Activated naive CD8-positive, alpha-beta T cell treated with anti-CD3 and anti-CD28 coated beads for 36 hours (primary cell): ENCODE measurements around the gene MAMDC2. TPM values are rescaled to one million over a fixed set of nuclear protein-coding genes. Genes with fewer than 3 reads are reported as not detected.

ENCODE experiments used
- DNase-seq: peaks from one replicate; pipeline ENCODE4 v3.0.0; 2021
- H3K27ac Mint-ChIP-seq: one replicate; pipeline ENCODE4 v1.8.0; 2022; ENCODE audit warnings: mild to moderate bottlenecking, moderate library complexity, mixed read lengths
- H3K27me3 Mint-ChIP-seq: one replicate; pipeline ENCODE4 v1.8.0; 2022; ENCODE audit warnings: mild to moderate bottlenecking, mixed read lengths
- H3K36me3 Mint-ChIP-seq: one replicate; pipeline ENCODE4 v1.8.0; 2021; ENCODE audit warnings: mild to moderate bottlenecking, mixed read lengths
- H3K4me1 Mint-ChIP-seq: one replicate; pipeline ENCODE4 v1.8.0; 2021; ENCODE audit warnings: mixed read lengths
- H3K4me3 Mint-ChIP-seq: one replicate; pipeline ENCODE4 v1.8.0; 2022; ENCODE audit warnings: mild to moderate bottlenecking, moderate library complexity, mixed read lengths
- H3K9me3 Mint-ChIP-seq: one replicate; pipeline ENCODE4 v1.8.0; 2022; ENCODE audit warnings: mixed read lengths
- total RNA-seq, 2 experiments: library from RNA; stranded (reverse); gene quantifications; one replicate each; pipeline ENCODE4 v1.2.3, GENCODE V29; 2021

The MAMDC2 gene
- total RNA-seq, 2 experiments from 2014 or later: not detected

GRCh38 chr9:70250221-70250620 lies 206.6 kb downstream of the MAMDC2 start:
- H3K4me3 Mint-ChIP-seq: no peak overlapping the region
- no peaks in the 10 kb centered on the region for H3K27me3 Mint-ChIP-seq
- peaks cover 2% of the 10 kb centered on the region for H3K4me1 Mint-ChIP-seq
- H3K27ac Mint-ChIP-seq: no peak overlapping the region
- no peak for DNase-seq
- no peaks in the 10 kb centered on the region for H3K9me3 Mint-ChIP-seq
- no peaks in the 10 kb centered on the region for H3K36me3 Mint-ChIP-seq

- H3K9me3 Mint-ChIP-seq: no peaks in the 10 kb centered on the region
- no peak overlapping the region for H3K27ac Mint-ChIP-seq
- H3K36me3 Mint-ChIP-seq: peaks cover 13% of the 10 kb centered on the region
- no peaks in the 10 kb centered on the region for H3K27me3 Mint-ChIP-seq
- H3K4me1 Mint-ChIP-seq: peaks cover 29% of the 10 kb centered on the region
- no peak overlapping the region for H3K4me3 Mint-ChIP-seq
- no peak for DNase-seq
Observed at GRCh38 chr9:70255486-70255885, 211.8 kb downstream of the MAMDC2 start.

- Mint-ChIP-seq H3K4me1 (peaks cover 36% of the 10 kb centered on the region), H3K27ac (no peak overlapping the region), H3K9me3 (no peaks in the 10 kb centered on the region), H3K36me3 (peaks cover 19% of the 10 kb centered on the region), H3K4me3 (no peak overlapping the region), H3K27me3 (no peaks in the 10 kb centered on the region)
- DNase-seq: no peak
Observed at GRCh38 chr9:70256123-70256551, 212.5 kb downstream of the MAMDC2 start.

GRCh38 chr9:70257502-70257901 lies 213.9 kb downstream of the MAMDC2 start:
- H3K9me3 Mint-ChIP-seq: peaks cover 3% of the 10 kb centered on the region
- peak overlapping the region; percentile 96 for H3K4me3 Mint-ChIP-seq
- H3K27ac Mint-ChIP-seq: peak overlapping the region; percentile 59
- DNase-seq: no peak
- H3K4me1 Mint-ChIP-seq: peaks cover 49% of the 10 kb centered on the region
- no peaks in the 10 kb centered on the region for H3K27me3 Mint-ChIP-seq
- peaks cover 33% of the 10 kb centered on the region for H3K36me3 Mint-ChIP-seq

GRCh38 chr9:70257991-70258691 lies 214.5 kb downstream of the MAMDC2 start:
- H3K36me3 Mint-ChIP-seq: peaks cover 35% of the 10 kb centered on the region
- H3K9me3 Mint-ChIP-seq: peaks cover 3% of the 10 kb centered on the region
- peaks cover 54% of the 10 kb centered on the region for H3K4me1 Mint-ChIP-seq
- no peaks in the 10 kb centered on the region for H3K27me3 Mint-ChIP-seq
- H3K27ac Mint-ChIP-seq: peak overlapping the region; percentile 95
- peak overlapping the region; percentile 96 for H3K4me3 Mint-ChIP-seq
- DNase-seq: no peak

GRCh38 chr9:70258692-70259511 lies 215.3 kb downstream of the MAMDC2 start, which contains the start of gene SMC5:
TSS of gene SMC5 (plus strand) at chr9:70258978. CDS start at chr9:70259079, 101 bp downstream.
- peak; percentile 92 for DNase-seq
- peaks cover 56% of the 10 kb centered on the region for H3K4me1 Mint-ChIP-seq
- H3K27ac Mint-ChIP-seq: peak within 1 kb of the TSS; percentile 95
- H3K9me3 Mint-ChIP-seq: peaks cover 3% of the 10 kb centered on the region
- H3K36me3 Mint-ChIP-seq: peaks cover 35% of the 10 kb centered on the region
- peak within 1 kb of the TSS; percentile 96 for H3K4me3 Mint-ChIP-seq
- H3K27me3 Mint-ChIP-seq: no peaks in the 10 kb centered on the region

- Mint-ChIP-seq H3K36me3 (peaks cover 35% of the 10 kb centered on the region), H3K27ac (peak overlapping the region; percentile 95)
- no peak for DNase-seq
Observed at GRCh38 chr9:70259512-70259802, 215.8 kb downstream of the MAMDC2 start.

GRCh38 chr9:70260007-70260443 lies 216.4 kb downstream of the MAMDC2 start:
- peaks cover 38% of the 10 kb centered on the region for H3K36me3 Mint-ChIP-seq
- peak overlapping the region; percentile 95 for H3K27ac Mint-ChIP-seq
- peak overlapping the region; percentile 96 for H3K4me3 Mint-ChIP-seq
- H3K9me3 Mint-ChIP-seq: peaks cover 3% of the 10 kb centered on the region
- no peak for DNase-seq
- no peaks in the 10 kb centered on the region for H3K27me3 Mint-ChIP-seq
- H3K4me1 Mint-ChIP-seq: peaks cover 59% of the 10 kb centered on the region

More at GRCh38 chr9:70259512-70259802, 215.8 kb downstream of the MAMDC2 start:
- Mint-ChIP-seq H3K4me3 (peak overlapping the region; percentile 96), H3K9me3 (peaks cover 3% of the 10 kb centered on the region), H3K27me3 (no peaks in the 10 kb centered on the region), H3K4me1 (peaks cover 56% of the 10 kb centered on the region)

- H3K27ac Mint-ChIP-seq: peak overlapping the region; percentile 9
- H3K27me3 Mint-ChIP-seq: no peaks in the 10 kb centered on the region
- no peak for DNase-seq
Observed at GRCh38 chr9:70260606-70261005, 217.0 kb downstream of the MAMDC2 start.

GRCh38 chr9:70261131-70261870 lies 217.7 kb downstream of the MAMDC2 start:
- peak overlapping the region; percentile 70 for H3K27ac Mint-ChIP-seq
- DNase-seq: no peak
- peaks cover 44% of the 10 kb centered on the region for H3K36me3 Mint-ChIP-seq
- peaks cover 3% of the 10 kb centered on the region for H3K9me3 Mint-ChIP-seq
- peak overlapping the region; percentile 96 for H3K4me3 Mint-ChIP-seq
- H3K27me3 Mint-ChIP-seq: no peaks in the 10 kb centered on the region
- H3K4me1 Mint-ChIP-seq: peaks cover 62% of the 10 kb centered on the region

More at GRCh38 chr9:70260606-70261005, 217.0 kb downstream of the MAMDC2 start:
- Mint-ChIP-seq H3K4me3 (peak overlapping the region; percentile 96), H3K9me3 (peaks cover 3% of the 10 kb centered on the region), H3K36me3 (peaks cover 41% of the 10 kb centered on the region), H3K4me1 (peaks cover 60% of the 10 kb centered on the region)

- no peak for DNase-seq
- Mint-ChIP-seq H3K27ac (peak overlapping the region; percentile 70), H3K36me3 (peaks cover 44% of the 10 kb centered on the region), H3K27me3 (no peaks in the 10 kb centered on the region), H3K4me1 (peaks cover 57% of the 10 kb centered on the region), H3K4me3 (peak overlapping the region; percentile 96), H3K9me3 (peaks cover 3% of the 10 kb centered on the region)
Observed at GRCh38 chr9:70262366-70262765, 218.7 kb downstream of the MAMDC2 start.

GRCh38 chr9:70262948-70263347 lies 219.3 kb downstream of the MAMDC2 start:
- Mint-ChIP-seq H3K27ac (peak overlapping the region; percentile 70), H3K27me3 (no peaks in the 10 kb centered on the region), H3K9me3 (peaks cover 3% of the 10 kb centered on the region), H3K36me3 (peaks cover 44% of the 10 kb centered on the region), H3K4me1 (peaks cover 54% of the 10 kb centered on the region), H3K4me3 (peak overlapping the region; percentile 96)
- DNase-seq: no peak

GRCh38 chr9:70263421-70263820 lies 219.8 kb downstream of the MAMDC2 start:
- Mint-ChIP-seq H3K27ac (no peak overlapping the region), H3K27me3 (no peaks in the 10 kb centered on the region), H3K4me1 (peaks cover 50% of the 10 kb centered on the region), H3K4me3 (no peak overlapping the region), H3K36me3 (peaks cover 44% of the 10 kb centered on the region), H3K9me3 (peaks cover 3% of the 10 kb centered on the region)
- no peak for DNase-seq
